Erythroblast (primary cell): ENCODE measurements around the gene SLC39A11.

Experiments
- GATA1 ChIP-seq: IDR thresholded peaks from 2 replicates; pipeline ENCODE4 v1.6.1; 2011; ENCODE audit warnings: low read depth, mild to moderate bottlenecking, control low read depth, low read length, moderate library complexity
- POLR2A ChIP-seq: IDR thresholded peaks from 2 replicates; pipeline ENCODE4 v1.6.1; 2011; ENCODE audit warnings: mild to moderate bottlenecking, low read length

DNA sequence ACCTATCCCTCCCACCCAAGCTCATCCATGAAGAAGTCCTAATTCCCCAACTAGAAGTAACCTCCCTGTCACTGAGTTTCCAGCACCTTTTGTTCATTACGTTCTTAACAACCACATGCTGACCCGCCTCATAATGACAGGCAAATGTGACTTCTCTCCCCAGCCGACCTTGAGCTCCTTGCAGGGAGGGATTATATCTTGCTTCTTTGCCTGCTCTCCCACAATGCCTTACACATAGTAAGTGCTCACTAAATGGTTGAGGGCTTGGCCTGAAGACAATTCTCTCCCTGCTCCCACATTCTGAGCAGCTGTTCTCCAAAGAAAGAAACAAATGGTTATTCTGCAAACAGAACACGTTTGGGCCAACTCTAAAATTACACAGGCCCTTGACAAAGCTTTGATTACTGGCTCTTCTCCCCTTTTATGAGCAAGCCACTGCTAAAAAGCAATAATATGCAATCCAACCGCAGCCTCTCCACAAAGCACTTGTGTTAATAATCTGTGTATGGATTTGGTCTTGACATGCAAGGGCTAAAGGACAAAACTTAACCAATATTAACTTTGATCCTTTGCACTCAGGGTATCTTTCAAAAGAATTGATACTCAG lies 23.2 kb downstream of the SLC39A11 start:
- no peak for TF ChIP-seq POLR2A
- TF ChIP-seq GATA1 = no peak
